OCI-LY7 (cell line): ENCODE results near the gene LRRTM3.

Experiments used
- CTCF ChIP-seq: fragments of 200-600 bp; sonication (generic); conservative IDR thresholded peaks from 2 replicates; pipeline ENCODE4 v1.5.1; 2014; ENCODE audit warnings: mild to moderate bottlenecking, antibody characterized with exemption, low read length, moderate library complexity, mixed read lengths
- EZH2phosphoT487 ChIP-seq: fragments of 200-600 bp; sonication (generic); IDR thresholded peaks from 2 replicates; pipeline ENCODE4 v1.6.1; 2018; ENCODE audit warnings: low read depth, borderline replicate concordance, mild to moderate bottlenecking, mixed run types, antibody characterized with exemption, low read length, moderate library complexity, mixed read lengths

- TF ChIP-seq CTCF: no peak
- no peak for TF ChIP-seq EZH2phosphoT487
Measured at GRCh38 chr10:66934711-66935110, 8.9 kb downstream of the LRRTM3 start.
